Endothelial cell of umbilical vein (primary cell): ENCODE data around the gene FRY. TPM values are rescaled to one million over a fixed set of nuclear protein-coding genes. Genes with fewer than 3 reads are reported as not detected.

ENCODE experiments used
- BruUV-seq: library from RNA; stranded (reverse); fragments of 400-500 nt; replicated peaks from 2 replicates; lab custom pipeline; 2021; lab: Mats Ljungman, UMichigan
- CTCF ChIA-PET: fragments of 300-600, 350-600 bp; sonication (Branson Sonifier 250); formaldehyde crosslinking; loops from one replicate; lab custom pipeline; 2021; ENCODE audit warnings: antibody characterized with exemption, inconsistent platforms; lab: Charles Lee
- POLR2A ChIA-PET: fragments of 300-600, 350-600 bp; sonication (Branson Sonifier 250); formaldehyde crosslinking; loops from one replicate; lab custom pipeline; 2021; ENCODE audit warnings: antibody characterized with exemption, inconsistent platforms; lab: Charles Lee
- DNase-seq: peaks from one replicate; pipeline ENCODE4 v3.0.0-alpha.2; 2011; ENCODE audit warnings: low read depth, low spot score
- FAIRE-seq: peaks from 2 replicates; lab custom pipeline; 2011; peaks lifted over from hg19 to GRCh38; lab: Jason Lieb, UNC
- H2AFZ ChIP-seq: 2 replicates; pipeline ENCODE4 v1.6.0; 2012; ENCODE audit warnings: low read depth, low read length, control low read depth, inconsistent platforms
- H3K27ac ChIP-seq: 2 replicates; pipeline ENCODE4 v1.5.1; 2011; ENCODE audit warnings: low read depth, mild to moderate bottlenecking, control low read depth, low read length, moderate library complexity; ENCODE audit not compliant: insufficient read depth
- H3K27me3 ChIP-seq, 2 experiments: 2 replicates each; pipeline versions ENCODE4 v1.6.0 to v1.6.1; 2011; ENCODE audit warnings: low read length in 2 of 2, mixed read lengths in 1 of 2; ENCODE audit not compliant: control insufficient read depth in 2 of 2, insufficient read depth in 2 of 2
- H3K36me3 ChIP-seq, 2 experiments: 2 replicates in 1 of 2; 3 replicates in 1 of 2; pipeline ENCODE4 v1.5.1; 2011; ENCODE audit warnings: low read length in 2 of 2, mild to moderate bottlenecking in 1 of 2, moderate library complexity in 1 of 2; ENCODE audit not compliant: control insufficient read depth in 2 of 2, insufficient read depth in 2 of 2; ENCODE audit errors: extremely low read depth in 1 of 2
- H3K4me1 ChIP-seq: 3 replicates; pipeline ENCODE4 v1.5.1; 2011; ENCODE audit warnings: mild to moderate bottlenecking, low read length; ENCODE audit not compliant: control insufficient read depth, insufficient read depth; ENCODE audit errors: extremely low read depth
- H3K4me2 ChIP-seq: 2 replicates; pipeline ENCODE4 v1.6.1; 2011; ENCODE audit warnings: low read length, control low read depth, mixed read lengths; ENCODE audit not compliant: insufficient read depth
- H3K4me3 ChIP-seq, 3 experiments: fragments of 200-600 bp in 1 of 3; sonication (generic), shearing (Covaris generic) in 1 of 3; replicated peaks in 1 of 3; 2 replicates each; pipeline ENCODE4 v1.5.1; 2011 to 2016; ENCODE audit warnings: control low read depth in 3 of 3, low read length in 3 of 3, mild to moderate bottlenecking in 2 of 3, inconsistent platforms in 1 of 3, low read depth in 1 of 3, moderate library complexity in 1 of 3; ENCODE audit not compliant: insufficient read depth in 1 of 3
- H3K79me2 ChIP-seq: 2 replicates; pipeline ENCODE4 v1.6.0; 2012; ENCODE audit warnings: low read length, inconsistent platforms; ENCODE audit not compliant: control insufficient read depth, insufficient read depth
- H3K9ac ChIP-seq: replicated peaks from 2 replicates; pipeline ENCODE3; 2011; ENCODE audit warnings: low read length, control low read depth; ENCODE audit not compliant: insufficient read depth; ENCODE audit errors: extremely low read depth
- H3K9me1 ChIP-seq: replicated peaks from 3 replicates; pipeline ENCODE4 v1.6.0; 2011; ENCODE audit warnings: mild to moderate bottlenecking, low read length; ENCODE audit not compliant: control insufficient read depth, insufficient read depth; ENCODE audit errors: extremely low read depth
- H3K9me3 ChIP-seq: replicated peaks from 2 replicates; pipeline ENCODE4 v1.5.1; 2012; ENCODE audit warnings: low read length, inconsistent platforms; ENCODE audit not compliant: control insufficient read depth, insufficient read depth
- H4K20me1 ChIP-seq: replicated peaks from 2 replicates; pipeline ENCODE3; 2011; ENCODE audit warnings: mild to moderate bottlenecking, low read length; ENCODE audit not compliant: control insufficient read depth, insufficient read depth; ENCODE audit errors: extremely low read depth
- EZH2 ChIP-seq: IDR thresholded peaks from 2 replicates; pipeline ENCODE4 v1.6.1; 2012; ENCODE audit warnings: borderline replicate concordance, low read depth, mild to moderate bottlenecking, moderate library complexity, low read length, inconsistent platforms; ENCODE audit not compliant: severe bottlenecking
- FOS ChIP-seq: IDR thresholded peaks from 2 replicates; pipeline ENCODE4 v1.6.1; 2011; ENCODE audit warnings: mild to moderate bottlenecking, low read length, moderate library complexity, borderline replicate concordance; ENCODE audit not compliant: insufficient read depth
- GATA2 ChIP-seq: IDR thresholded peaks from 2 replicates; pipeline ENCODE4 v1.7.0; 2011; ENCODE audit warnings: low read depth, mild to moderate bottlenecking, moderate library complexity, mixed read lengths, low read length; ENCODE audit not compliant: insufficient read length, insufficient read depth
- JUN ChIP-seq: IDR thresholded peaks from 2 replicates; pipeline ENCODE4 v1.6.1; 2011; ENCODE audit warnings: borderline replicate concordance, low read depth; ENCODE audit not compliant: insufficient read length, insufficient read depth
- MYC ChIP-seq: IDR thresholded peaks from one replicate; pipeline ENCODE4 v1.6.1; 2011; ENCODE audit warnings: mild to moderate bottlenecking, low read depth, low read length
- POLR2A ChIP-seq: IDR thresholded peaks from 2 replicates; pipeline ENCODE4 v1.6.1; 2012; ENCODE audit warnings: low read depth, mild to moderate bottlenecking, control low read depth, low read length
- POLR2AphosphoS5 ChIP-seq: IDR thresholded peaks from 2 replicates; pipeline ENCODE4 v1.6.1; 2012; ENCODE audit warnings: low read depth, mild to moderate bottlenecking, control low read depth, low read length, moderate library complexity; ENCODE audit not compliant: insufficient read depth
- dilution Hi-C: fragments of 300-500 bp; cut with MboI; formaldehyde crosslinking; loops from one replicate; pipeline ENCODE4 v1.15.0; 2019; ENCODE audit warnings: low sequenced_read_pairs; ENCODE audit not compliant: extremely low pct_ligation_motif_present
- intact Hi-C: fragments of 100-400 bp; cut with micrococcal nuclease; formaldehyde crosslinking; loops from one replicate; pipeline ENCODE4 v1.10.0; 2022
- polyA plus RNA-seq, 4 experiments: library from polyadenylated mRNA; depleted of rRNA in 3 of 4; stranded (reverse) in 3 of 4; unstranded in 1 of 4; fragments of >200 nt; gene quantifications; 2 replicates each; pipeline versions ENCODE4 v1.2.1 to v1.2.3, GENCODE V29; 2011 to 2012; ENCODE audit warnings: missing spikeins in 1 of 4
- total RNA-seq: library from RNA; stranded (reverse); gene quantifications from 2 replicates; pipeline ENCODE4 v1.2.3, GENCODE V29; 2021
- TF ChIP-seq, protein P1 (sequence below), 2 donors: IDR thresholded peaks; 1 replicate in 1 of 2; 2 replicates in 1 of 2; pipeline ENCODE4 v1.5.1; 2011; ENCODE audit warnings: low read length in 2 of 2, mild to moderate bottlenecking in 2 of 2, moderate library complexity in 2 of 2, control low read depth in 1 of 2, inconsistent platforms in 1 of 2, low read depth in 1 of 2; ENCODE audit not compliant: insufficient read depth in 1 of 2; ENCODE audit errors: extremely low read depth in 1 of 2
- TF ChIP-seq, protein P2 (sequence below): IDR thresholded peaks from 2 replicates; pipeline ENCODE4 v1.6.1; 2011; ENCODE audit not compliant: insufficient read depth, insufficient read length

Gene FRY
- total and polyA plus RNA-seq, 2 donors (not counting 3 experiments of a cell fraction or from before 2014, with no cell fraction given): 57.3 to 75.8 TPM

DNA sequence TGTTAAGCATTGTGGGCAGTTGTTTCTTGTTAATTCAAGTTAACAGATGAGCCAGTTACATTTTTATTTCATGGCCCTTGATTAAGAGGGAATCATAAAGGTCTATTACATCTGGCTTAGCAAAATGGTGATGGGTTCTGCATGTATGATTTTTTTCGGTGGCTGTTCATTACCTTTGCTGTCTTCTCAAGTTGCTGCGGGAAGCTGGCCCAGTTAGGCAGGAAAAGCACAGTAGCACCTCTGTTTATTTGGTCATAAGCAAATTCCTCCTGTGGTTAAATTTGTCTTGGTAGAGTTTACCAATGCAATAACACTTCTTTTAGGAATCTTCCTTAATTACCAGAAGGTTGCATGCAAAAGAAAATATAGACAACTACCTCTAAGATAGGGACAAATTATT, 104.5 kb downstream of the FRY start:
- no peaks in the 10 kb centered on the region for H3K36me3 ChIP-seq
- no peak for DNase-seq
- H3K9me3 ChIP-seq: no peaks in the 10 kb centered on the region
- dilution Hi-C loops (no loop called here), intact Hi-C loops (no loop called here)
- H3K27me3 ChIP-seq: no peaks in the 10 kb centered on the region
- H3K9ac ChIP-seq: no peak overlapping the region
- POLR2A ChIA-PET: no interaction called here
- no peaks in the 10 kb centered on the region for H4K20me1 ChIP-seq
- H3K4me3 ChIP-seq: no peak overlapping the region
- CTCF ChIA-PET: no interaction called here
- H3K4me1 ChIP-seq: no peaks in the 10 kb centered on the region
- H3K9me1 ChIP-seq: no peaks in the 10 kb centered on the region
- no peak overlapping the region for H3K4me2 ChIP-seq
- no peaks in the 10 kb centered on the region for H3K79me2 ChIP-seq
- no peak for TF ChIP-seq JUN
- no peak for TF ChIP-seq FOS
- TF ChIP-seq POLR2A: no peak
- TF ChIP-seq, protein P1, sequence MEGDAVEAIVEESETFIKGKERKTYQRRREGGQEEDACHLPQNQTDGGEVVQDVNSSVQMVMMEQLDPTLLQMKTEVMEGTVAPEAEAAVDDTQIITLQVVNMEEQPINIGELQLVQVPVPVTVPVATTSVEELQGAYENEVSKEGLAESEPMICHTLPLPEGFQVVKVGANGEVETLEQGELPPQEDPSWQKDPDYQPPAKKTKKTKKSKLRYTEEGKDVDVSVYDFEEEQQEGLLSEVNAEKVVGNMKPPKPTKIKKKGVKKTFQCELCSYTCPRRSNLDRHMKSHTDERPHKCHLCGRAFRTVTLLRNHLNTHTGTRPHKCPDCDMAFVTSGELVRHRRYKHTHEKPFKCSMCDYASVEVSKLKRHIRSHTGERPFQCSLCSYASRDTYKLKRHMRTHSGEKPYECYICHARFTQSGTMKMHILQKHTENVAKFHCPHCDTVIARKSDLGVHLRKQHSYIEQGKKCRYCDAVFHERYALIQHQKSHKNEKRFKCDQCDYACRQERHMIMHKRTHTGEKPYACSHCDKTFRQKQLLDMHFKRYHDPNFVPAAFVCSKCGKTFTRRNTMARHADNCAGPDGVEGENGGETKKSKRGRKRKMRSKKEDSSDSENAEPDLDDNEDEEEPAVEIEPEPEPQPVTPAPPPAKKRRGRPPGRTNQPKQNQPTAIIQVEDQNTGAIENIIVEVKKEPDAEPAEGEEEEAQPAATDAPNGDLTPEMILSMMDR (IDR thresholded peaks at IDR 0.05; ENCODE audit: extremely low read depth in 1 of 2, insufficient read depth in 1 of 2, low read depth in 1 of 2, low read length in 2 of 2): no peak
- TF ChIP-seq POLR2AphosphoS5: no peak
- TF ChIP-seq MYC: no peak
- no peak for TF ChIP-seq EZH2
- no peak for TF ChIP-seq GATA2
- TF ChIP-seq, protein P2, sequence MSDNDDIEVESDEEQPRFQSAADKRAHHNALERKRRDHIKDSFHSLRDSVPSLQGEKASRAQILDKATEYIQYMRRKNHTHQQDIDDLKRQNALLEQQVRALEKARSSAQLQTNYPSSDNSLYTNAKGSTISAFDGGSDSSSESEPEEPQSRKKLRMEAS: no peak
- no peak for FAIRE-seq
- H2AFZ ChIP-seq: no peak overlapping the region
- no peak overlapping the region for H3K27ac ChIP-seq
- no TSS peak for BruUV-seq
